Measurements from ENCODE around the gene HTT. TPM values are rescaled to one million over a fixed set of nuclear protein-coding genes. Genes with fewer than 3 reads are reported as not detected.

Gene HTT
- total and polyA plus RNA-seq, 4 experiments from 2014 or later = 0.57 to 67.7 (median 33.5) TPM

DNA sequence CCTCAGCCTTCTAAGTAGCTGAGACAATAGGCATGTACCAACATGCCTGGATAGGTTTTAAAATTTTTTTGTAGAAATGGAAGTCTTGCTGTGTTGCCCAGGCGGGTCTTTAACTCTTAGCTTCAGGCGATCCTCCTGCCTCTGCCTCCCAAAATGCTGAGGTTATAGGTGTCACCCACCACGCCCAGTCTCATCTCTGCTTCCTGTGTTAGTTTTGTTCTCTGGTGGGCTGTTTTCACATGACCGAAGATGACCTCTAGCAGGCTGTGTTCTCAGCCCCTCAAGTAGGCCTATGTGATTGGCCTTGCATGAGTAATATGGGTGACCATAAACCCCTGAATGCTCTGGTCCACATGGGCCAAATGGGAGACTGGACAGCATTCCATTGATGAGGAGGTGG, 117.7 kb downstream of the HTT start:
- Histone ChIP-seq H3K27ac (ENCODE audit: low read depth, low read length) (no peak overlapping the region), H3K4me1 (ENCODE audit: insufficient read depth, low read length) (peaks cover 44% of the 10 kb centered on the region), H3K9me3 (ENCODE audit: control insufficient read depth in 1 of 2, low read length in 2 of 2) (no peaks in the 10 kb centered on the region), H3K27me3 (ENCODE audit: insufficient read depth, low read length) (no peaks in the 10 kb centered on the region), H3K36me3 (ENCODE audit: insufficient read depth, low read length) (peaks cover 13% of the 10 kb centered on the region), H3K4me3 (ENCODE audit: low read length in 2 of 2) (no peak overlapping the region)
- H3K27ac Mint-ChIP-seq = peak overlapping the region in 5 of 7 donors; percentile 48 to 78 (median 54)
- no peak for DNase-seq
- H3K36me3 Mint-ChIP-seq = peaks cover 32 to 43% of the 10 kb centered on the region in 2 donors
- H3K4me1 Mint-ChIP-seq = peaks cover 36 to 61% (median 47%) of the 10 kb centered on the region in 4 donors
- intact Hi-C loops (cut with micrococcal nuclease) = loop anchor here (5.0 kb wide), 1 partner anchor 85 kb away; no protein-coding TSS in a partner anchor
- H3K27me3 Mint-ChIP-seq = no peaks in the 10 kb centered on the region
- POLR2A ChIA-PET (ENCODE audit: partially characterized antibody) = interaction anchor here (1.3 kb wide), 1 partner anchor 8 kb away, joined by 3 read pairs; no protein-coding TSS in a partner anchor
- H3K4me3 Mint-ChIP-seq = peak overlapping the region in 2 of 8 donors; percentile 3 to 11
- CTCF ChIA-PET (ENCODE audit: partially characterized antibody) = interaction anchor here (1.2 to 4.8 kb wide), 10 partner anchors 10 to 288 kb away, joined by 3 to 35 read pairs (median 6); no protein-coding TSS in a partner anchor
- H3K9me3 Mint-ChIP-seq = no peaks in the 10 kb centered on the region

DNA sequence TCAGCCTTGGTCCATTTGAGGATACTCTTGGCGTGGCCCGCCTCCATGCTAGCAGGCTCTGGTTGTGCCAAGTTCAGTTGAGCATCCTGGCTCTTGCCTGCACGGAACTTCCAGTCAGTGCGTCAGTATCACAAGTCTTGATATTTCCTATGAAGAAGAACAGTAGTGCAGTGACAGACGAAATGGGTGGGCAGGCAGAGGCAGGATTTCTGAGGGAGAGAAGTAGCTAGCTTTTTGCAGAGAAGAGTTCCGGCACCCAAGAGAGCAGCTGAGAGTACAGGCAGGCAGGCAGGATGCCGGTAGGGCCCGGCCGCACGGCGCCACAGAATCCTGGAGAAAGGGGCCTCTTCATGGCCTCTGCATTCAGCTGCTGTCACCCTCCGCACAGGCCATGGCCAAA, 118.3 kb downstream of the HTT start:
- H3K4me1 Mint-ChIP-seq = peaks cover 42 to 67% (median 53%) of the 10 kb centered on the region in 4 donors
- Histone ChIP-seq H3K4me3 (ENCODE audit: low read length in 2 of 2) (no peak overlapping the region), H3K9me3 (ENCODE audit: control insufficient read depth in 1 of 2, low read length in 2 of 2) (no peaks in the 10 kb centered on the region), H3K4me1 (ENCODE audit: insufficient read depth, low read length) (peaks cover 51% of the 10 kb centered on the region), H3K36me3 (ENCODE audit: insufficient read depth, low read length) (peaks cover 13% of the 10 kb centered on the region), H3K27ac (ENCODE audit: low read depth, low read length) (no peak overlapping the region), H3K27me3 (ENCODE audit: insufficient read depth, low read length) (no peaks in the 10 kb centered on the region)
- no peaks in the 10 kb centered on the region for H3K27me3 Mint-ChIP-seq
- ChIA-PET POLR2A (ENCODE audit: partially characterized antibody) (no interaction called here), CTCF (ENCODE audit: partially characterized antibody) (interaction anchor here (1.2 to 4.8 kb wide), 10 partner anchors 9 to 688 kb away, joined by 4 to 35 read pairs (median 8); no protein-coding TSS in a partner anchor)
- no peak for DNase-seq
- peak overlapping the region in 2 of 7 donors; percentile 32 to 54 for H3K27ac Mint-ChIP-seq
- no peak overlapping the region for H3K4me3 Mint-ChIP-seq
- H3K9me3 Mint-ChIP-seq = no peaks in the 10 kb centered on the region
- intact Hi-C loops (cut with micrococcal nuclease) = loop anchor here (5.0 kb wide), 1 partner anchor 86 kb away; no protein-coding TSS in a partner anchor
- H3K36me3 Mint-ChIP-seq = peaks cover 29 to 41% of the 10 kb centered on the region in 2 donors

DNA sequence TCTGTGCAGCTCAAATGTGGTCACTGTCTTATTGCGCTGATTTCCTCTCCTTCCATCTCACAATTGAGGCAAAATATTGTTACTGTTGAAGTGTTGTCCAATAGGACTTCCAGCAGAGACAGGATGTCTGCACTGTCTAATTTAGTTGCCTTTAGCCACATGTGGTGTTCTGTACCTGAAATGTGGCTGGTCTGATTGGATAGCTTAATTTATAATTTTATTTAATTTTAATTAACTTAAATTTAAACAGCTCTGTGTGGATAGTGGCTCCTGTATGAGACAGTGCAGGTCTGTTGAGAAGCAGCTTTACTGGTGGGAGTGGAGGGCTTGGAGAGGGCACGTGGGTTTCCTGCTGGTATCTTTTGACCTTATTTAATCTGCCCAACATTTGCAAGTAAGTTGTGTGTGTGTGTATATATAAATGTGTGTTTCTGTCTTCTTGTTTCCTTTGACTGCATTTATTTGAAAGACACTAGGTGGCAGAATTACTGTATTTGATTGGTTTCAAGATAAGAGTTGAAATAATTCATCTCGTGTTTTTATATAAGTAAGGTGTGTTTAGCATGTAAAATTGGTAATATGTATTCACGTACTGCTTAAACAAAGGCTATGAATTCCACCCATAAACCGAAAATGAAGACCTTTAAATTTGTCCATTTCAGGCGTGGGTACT, 119.2 kb downstream of the HTT start:
- Mint-ChIP-seq H3K27me3 (no peaks in the 10 kb centered on the region), H3K36me3 (peaks cover 22 to 33% of the 10 kb centered on the region in 2 donors), H3K4me3 (no peak overlapping the region), H3K9me3 (no peaks in the 10 kb centered on the region), H3K27ac (peak overlapping the region in 3 of 7 donors; percentile 18 to 49 (median 19)), H3K4me1 (peaks cover 42 to 68% (median 56%) of the 10 kb centered on the region in 4 donors)
- Histone ChIP-seq H3K4me3 (ENCODE audit: low read length in 2 of 2) (no peak overlapping the region), H3K27me3 (ENCODE audit: insufficient read depth, low read length) (no peaks in the 10 kb centered on the region), H3K4me1 (ENCODE audit: insufficient read depth, low read length) (peaks cover 52% of the 10 kb centered on the region), H3K9me3 (ENCODE audit: control insufficient read depth in 1 of 2, low read length in 2 of 2) (no peaks in the 10 kb centered on the region), H3K36me3 (ENCODE audit: insufficient read depth, low read length) (peaks cover 7% of the 10 kb centered on the region), H3K27ac (ENCODE audit: low read depth, low read length) (no peak overlapping the region)
- CTCF ChIA-PET (ENCODE audit: partially characterized antibody) = interaction anchor here (0.7 to 4.8 kb wide), 19 partner anchors 8 to 687 kb away, joined by 3 to 35 read pairs (median 5); no protein-coding TSS in a partner anchor
- POLR2A ChIA-PET (ENCODE audit: partially characterized antibody) = interaction anchor here (0.8 to 1.5 kb wide), 2 partner anchors 8 to 9 kb away, joined by 3 to 4 read pairs; no protein-coding TSS in a partner anchor
- DNase-seq = peak in 4 of 5 donors; percentile 40 to 48 (median 46)
- intact Hi-C loops (cut with micrococcal nuclease) = loop anchor here (1.0 to 5.0 kb wide), 2 partner anchors 9 to 86 kb away; no protein-coding TSS in a partner anchor

DNA sequence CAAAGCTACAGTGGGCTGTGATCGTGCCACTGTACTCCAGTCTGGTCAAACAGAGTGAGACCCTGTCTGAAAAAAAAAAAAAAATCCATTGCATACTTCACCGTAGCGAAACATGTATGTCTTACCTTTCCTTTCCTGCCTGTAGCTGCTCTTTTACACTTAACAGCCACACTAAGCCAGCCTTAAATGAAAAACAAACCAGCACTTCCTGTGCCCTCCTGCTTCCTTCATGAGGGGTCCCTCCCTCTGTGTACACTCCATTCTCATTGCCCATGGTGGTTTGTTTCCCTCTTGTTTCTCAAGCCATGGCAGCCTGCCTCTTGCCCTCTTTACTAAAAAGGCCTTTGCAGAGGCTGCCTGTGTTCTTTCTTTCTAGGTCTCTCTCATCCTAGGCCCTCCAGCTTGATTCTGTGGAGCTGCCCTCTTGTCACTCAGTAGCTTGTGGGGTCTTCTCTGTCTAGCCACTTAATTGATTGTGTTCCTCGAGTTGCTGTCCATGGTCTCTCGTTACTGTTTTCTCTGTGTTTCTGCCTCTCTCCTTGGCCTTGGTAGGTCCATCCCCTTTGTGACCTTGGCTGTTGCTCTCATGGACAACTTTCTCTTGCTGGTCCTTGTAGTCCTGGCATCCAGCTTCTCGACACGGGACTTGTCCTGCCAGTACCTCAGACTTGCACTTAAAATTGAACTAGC, 122.3 kb downstream of the HTT start:
- POLR2A ChIA-PET (ENCODE audit: partially characterized antibody) = interaction anchor here (1.0 kb wide), 1 partner anchor 96 kb away, joined by 3 read pairs; the partner anchor contains the start of gene RGS12
- no peaks in the 10 kb centered on the region for H3K27me3 Mint-ChIP-seq
- intact Hi-C loops (cut with micrococcal nuclease) = no loop called here
- CTCF ChIA-PET (ENCODE audit: partially characterized antibody) = interaction anchor here (1.1 to 1.7 kb wide), 2 partner anchors 150 to 284 kb away, joined by 3 read pairs; no protein-coding TSS in a partner anchor
- no peak overlapping the region for H3K4me3 ChIP-seq (ENCODE audit: low read length in 2 of 2)
- no peaks in the 10 kb centered on the region for H3K36me3 ChIP-seq (ENCODE audit: insufficient read depth, low read length)
- no peaks in the 10 kb centered on the region for H3K9me3 ChIP-seq (ENCODE audit: control insufficient read depth in 1 of 2, low read length in 2 of 2)
- no peaks in the 10 kb centered on the region for H3K27me3 ChIP-seq (ENCODE audit: insufficient read depth, low read length)
- H3K36me3 Mint-ChIP-seq = peaks cover 22 to 25% of the 10 kb centered on the region in 2 donors
- peaks cover 73% of the 10 kb centered on the region for H3K4me1 ChIP-seq (ENCODE audit: insufficient read depth, low read length)
- H3K4me1 Mint-ChIP-seq = peaks cover 44 to 76% (median 60%) of the 10 kb centered on the region in 4 donors
- no peak for DNase-seq
- H3K4me3 Mint-ChIP-seq = peak overlapping the region; percentile 8 to 83 (median 60)
- no peak overlapping the region for H3K27ac ChIP-seq (ENCODE audit: low read depth, low read length)
- peak overlapping the region in 6 of 7 donors; percentile 26 to 85 (median 54) for H3K27ac Mint-ChIP-seq
- no peaks in the 10 kb centered on the region for H3K9me3 Mint-ChIP-seq

DNA sequence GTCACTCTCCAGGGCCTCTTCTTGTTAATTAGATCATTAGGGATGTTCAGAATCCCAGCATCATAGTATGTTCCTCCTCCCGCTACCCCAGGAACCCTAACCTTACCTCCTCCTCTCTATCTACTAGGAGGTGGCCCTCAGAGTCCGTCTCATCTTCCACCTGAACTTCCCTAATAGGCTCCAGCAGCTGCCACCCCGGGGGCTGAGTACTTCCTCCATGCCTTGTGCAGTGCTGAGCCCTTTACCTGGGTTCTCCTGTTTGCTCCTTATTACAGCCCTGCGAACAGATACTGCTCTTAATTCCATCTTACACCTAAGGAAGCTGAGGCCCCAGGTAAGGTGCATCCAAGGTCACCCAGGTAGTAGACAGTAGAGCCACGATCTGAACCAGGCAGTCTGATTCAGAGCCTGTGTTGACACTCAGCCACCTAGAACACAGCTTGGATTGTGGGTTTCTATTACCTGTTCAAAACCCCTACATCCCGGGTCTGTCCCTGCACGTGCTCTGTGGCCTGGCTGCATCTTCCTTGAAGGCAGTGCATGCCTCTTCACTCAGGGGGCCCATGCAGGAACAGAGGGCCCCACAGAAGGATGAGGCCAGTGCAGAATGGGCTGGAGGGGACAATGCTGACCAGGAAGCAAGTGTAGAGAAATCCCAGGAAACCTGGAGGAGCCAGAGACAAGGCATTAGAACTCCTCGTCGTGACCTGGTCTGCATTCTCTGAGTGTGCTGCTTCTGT, 123.1 kb downstream of the HTT start:
- Histone ChIP-seq H3K4me3 (ENCODE audit: low read length in 2 of 2) (no peak overlapping the region), H3K27me3 (ENCODE audit: insufficient read depth, low read length) (no peaks in the 10 kb centered on the region), H3K36me3 (ENCODE audit: insufficient read depth, low read length) (no peaks in the 10 kb centered on the region), H3K27ac (ENCODE audit: low read depth, low read length) (no peak overlapping the region), H3K4me1 (ENCODE audit: insufficient read depth, low read length) (peaks cover 74% of the 10 kb centered on the region), H3K9me3 (ENCODE audit: control insufficient read depth in 1 of 2, low read length in 2 of 2) (no peaks in the 10 kb centered on the region)
- Mint-ChIP-seq H3K4me3 (peak overlapping the region in 3 of 8 donors; percentile 66 to 83 (median 74)), H3K9me3 (no peaks in the 10 kb centered on the region), H3K27me3 (no peaks in the 10 kb centered on the region), H3K36me3 (peaks cover 24% of the 10 kb centered on the region in 2 donors), H3K4me1 (peaks cover 46 to 76% (median 62%) of the 10 kb centered on the region in 4 donors), H3K27ac (peak overlapping the region in 4 of 7 donors; percentile 26 to 85 (median 42))
- DNase-seq = no peak
- intact Hi-C loops (cut with micrococcal nuclease) = no loop called here
- ChIA-PET POLR2A (ENCODE audit: partially characterized antibody) (no interaction called here), CTCF (ENCODE audit: partially characterized antibody) (interaction anchor here (1.1 to 1.7 kb wide), 2 partner anchors 149 to 284 kb away, joined by 3 read pairs; no protein-coding TSS in a partner anchor)

DNA sequence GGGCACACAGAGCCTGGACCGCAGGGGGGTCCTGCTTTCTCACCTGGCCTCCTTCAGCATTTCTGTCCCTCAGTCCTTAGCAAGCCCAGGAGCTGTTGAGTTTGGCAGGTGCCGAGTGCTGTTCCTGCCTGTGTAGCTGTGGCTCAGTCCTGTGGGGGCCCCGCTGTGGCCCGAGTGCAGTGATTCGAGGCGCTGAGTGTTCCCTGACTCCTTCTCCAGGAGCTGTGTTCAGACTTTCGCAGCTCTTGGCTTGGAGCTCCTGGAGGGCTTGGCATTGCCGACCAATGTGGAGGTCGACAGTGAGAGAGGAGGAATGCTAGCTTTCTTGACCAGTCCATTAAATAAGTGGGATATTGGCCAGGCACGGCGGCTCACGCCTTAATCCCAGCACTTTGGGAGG, 124.4 kb downstream of the HTT start:
- Histone ChIP-seq H3K4me3 (ENCODE audit: low read length in 2 of 2) (no peak overlapping the region), H3K27me3 (ENCODE audit: insufficient read depth, low read length) (no peaks in the 10 kb centered on the region), H3K9me3 (ENCODE audit: control insufficient read depth in 1 of 2, low read length in 2 of 2) (no peaks in the 10 kb centered on the region), H3K27ac (ENCODE audit: low read depth, low read length) (no peak overlapping the region), H3K36me3 (ENCODE audit: insufficient read depth, low read length) (no peaks in the 10 kb centered on the region), H3K4me1 (ENCODE audit: insufficient read depth, low read length) (peaks cover 82% of the 10 kb centered on the region)
- CTCF ChIA-PET (ENCODE audit: partially characterized antibody) = no interaction called here
- Mint-ChIP-seq H3K27ac (peak overlapping the region in 1 of 7 donors; percentile 29), H3K4me3 (no peak overlapping the region), H3K9me3 (no peaks in the 10 kb centered on the region), H3K36me3 (peaks cover 24% of the 10 kb centered on the region in 2 donors), H3K27me3 (no peaks in the 10 kb centered on the region), H3K4me1 (peaks cover 48 to 82% (median 63%) of the 10 kb centered on the region in 4 donors)
- POLR2A ChIA-PET (ENCODE audit: partially characterized antibody) = no interaction called here
- DNase-seq = no peak
- intact Hi-C loops (cut with micrococcal nuclease) = no loop called here

Data from CD4-positive, alpha-beta memory T cell (primary cell).